HepG2 (cell line): Measurements from ENCODE around the gene DENND4C. TPM values are rescaled to one million over a fixed set of nuclear protein-coding genes. Genes with fewer than 3 reads are reported as not detected.

ENCODE experiments used
- BCL3 ChIP-seq: sonication (generic); formaldehyde crosslinking; IDR thresholded peaks from 2 replicates; pipeline ENCODE4 v1.5.1; 2020; ENCODE audit warnings: mild to moderate bottlenecking, missing genetic modification reagents, moderate library complexity
- DMAP1 ChIP-seq: IDR thresholded peaks from 2 replicates; pipeline ENCODE4 v1.6.1; 2016
- HMGXB4 ChIP-seq, 2 experiments: sonication (generic) in 1 of 2; formaldehyde crosslinking in 1 of 2; IDR thresholded peaks; 2 replicates each; pipeline versions ENCODE4 v1.4.0 to v1.6.1; 2018 to 2020; ENCODE audit warnings: missing genetic modification reagents in 2 of 2, borderline replicate concordance in 1 of 2, low read depth in 1 of 2, mild to moderate bottlenecking in 1 of 2, missing biosample characterization in 1 of 2
- JUN ChIP-seq: sonication (generic); formaldehyde crosslinking; IDR thresholded peaks from 2 replicates; pipeline ENCODE4 v1.4.0; 2020; ENCODE audit warnings: mild to moderate bottlenecking, missing genetic modification reagents
- POLR2AphosphoS2 ChIP-seq: IDR thresholded peaks from 2 replicates; pipeline ENCODE4 v1.6.1; 2011; ENCODE audit warnings: low read depth, low read length, improper control_type of control experiment
- PPARG ChIP-seq: conservative IDR thresholded peaks from 2 replicates; pipeline ENCODE4 v1.6.1; 2016; ENCODE audit warnings: missing biosample characterization, missing genetic modification reagents
- SKI ChIP-seq: fragments of 450-650 bp; IDR thresholded peaks from one replicate; pipeline ENCODE4 v1.6.1; 2018; ENCODE audit warnings: mild to moderate bottlenecking; ENCODE audit not compliant: partially characterized antibody
- SRSF9 ChIP-seq: fragments of 200-400 bp; formaldehyde crosslinking; IDR thresholded peaks from 2 replicates; pipeline ENCODE4 v1.6.1; 2018; ENCODE audit warnings: borderline replicate concordance, mild to moderate bottlenecking, low read depth, low read length; ENCODE audit not compliant: insufficient read depth, poor library complexity, severe bottlenecking
- ZNF138 ChIP-seq: sonication (generic); formaldehyde crosslinking; IDR thresholded peaks from 2 replicates; pipeline ENCODE4 v1.5.0; 2020; ENCODE audit warnings: mild to moderate bottlenecking, low read depth, missing genetic modification reagents
- ZNF383 ChIP-seq: sonication (generic); formaldehyde crosslinking; IDR thresholded peaks from 2 replicates; pipeline ENCODE4 v1.4.0; 2020; ENCODE audit warnings: missing genetic modification reagents, mild to moderate bottlenecking, borderline replicate concordance
- ZNF496 ChIP-seq: sonication (generic); formaldehyde crosslinking; IDR thresholded peaks from 2 replicates; pipeline ENCODE4 v1.8.1; 2023; ENCODE audit warnings: mild to moderate bottlenecking, moderate library complexity, missing genetic modification reagents; ENCODE audit not compliant: insufficient replicate concordance
- ZNF609 ChIP-seq: sonication (generic); formaldehyde crosslinking; IDR thresholded peaks from 2 replicates; pipeline ENCODE4 v1.4.0; 2020; ENCODE audit warnings: mild to moderate bottlenecking, missing genetic modification reagents, borderline replicate concordance
- polyA plus RNA-seq, 8 experiments: library from polyadenylated mRNA; depleted of rRNA in 3 of 8; stranded (reverse) in 7 of 8; unstranded in 1 of 8; fragments of >200 nt; fragmentation: Illumina TruSeq in 4 of 8; extraction: Trizol in 4 of 8; gene quantifications; 2 replicates each; pipeline versions ENCODE4 v1.2.1 to v1.2.3, GENCODE V29; 2011 to 2016; ENCODE audit warnings: low read depth in 4 of 8, missing spikeins in 1 of 8, mixed read lengths in 1 of 8; ENCODE audit not compliant: insufficient read depth in 1 of 8
- total RNA-seq, 5 experiments: library from RNA; depleted of rRNA; stranded (reverse); fragments of >200 nt; fragmentation: Illumina TruSeq; extraction: Trizol; gene quantifications; 2 replicates each; pipeline ENCODE4 v1.2.3, GENCODE V29; 2016; ENCODE audit warnings: low read depth in 1 of 5
- TF ChIP-seq, protein P1 (sequence below): sonication (generic); formaldehyde crosslinking; IDR thresholded peaks from 2 replicates; pipeline ENCODE4 v1.8.1; 2022; ENCODE audit warnings: low read depth, mild to moderate bottlenecking, missing genetic modification reagents
- TF ChIP-seq, protein P2 (sequence below): sonication (generic); formaldehyde crosslinking; IDR thresholded peaks from 2 replicates; pipeline ENCODE4 v1.8.0; 2022; ENCODE audit warnings: missing genetic modification reagents, mild to moderate bottlenecking, moderate library complexity, borderline replicate concordance

Gene DENND4C
- total and polyA plus RNA-seq, 2 of the 13 experiments (the other 11 are each of a cell fraction or from before 2014, with no cell fraction given), result 19.1 to 27.2 TPM

GRCh38 chr9:19229595-19230354, 718 bp upstream of the DENND4C start (continued):
- TF ChIP-seq POLR2AphosphoS2 (no peak), HMGXB4 (CRISPR knock-in tag; IDR thresholded peaks at IDR 0.05; ENCODE audit: borderline replicate concordance in 1 of 2, low read depth in 1 of 2) (0 out of 4 replicates have a peak, but pooled peaks of 1 of the 2 experiments have one; percentile 40), ZNF138 (0 out of 2 replicates have a peak, but pooled peaks have one; percentile 15), ZNF383 (CRISPR knock-in tag) (no peak), DMAP1 (CRISPR knock-in tag) (no peak), SRSF9 (no peak), SKI (no peak), BCL3 (no peak), ZNF609 (CRISPR knock-in tag) (no peak), ZNF496 (CRISPR knock-in tag) (no peak), JUN (CRISPR knock-in tag) (no peak; the same call in 1 of the 2 replicates), PPARG (CRISPR knock-in tag) (no peak)
- TF ChIP-seq, protein P1, sequence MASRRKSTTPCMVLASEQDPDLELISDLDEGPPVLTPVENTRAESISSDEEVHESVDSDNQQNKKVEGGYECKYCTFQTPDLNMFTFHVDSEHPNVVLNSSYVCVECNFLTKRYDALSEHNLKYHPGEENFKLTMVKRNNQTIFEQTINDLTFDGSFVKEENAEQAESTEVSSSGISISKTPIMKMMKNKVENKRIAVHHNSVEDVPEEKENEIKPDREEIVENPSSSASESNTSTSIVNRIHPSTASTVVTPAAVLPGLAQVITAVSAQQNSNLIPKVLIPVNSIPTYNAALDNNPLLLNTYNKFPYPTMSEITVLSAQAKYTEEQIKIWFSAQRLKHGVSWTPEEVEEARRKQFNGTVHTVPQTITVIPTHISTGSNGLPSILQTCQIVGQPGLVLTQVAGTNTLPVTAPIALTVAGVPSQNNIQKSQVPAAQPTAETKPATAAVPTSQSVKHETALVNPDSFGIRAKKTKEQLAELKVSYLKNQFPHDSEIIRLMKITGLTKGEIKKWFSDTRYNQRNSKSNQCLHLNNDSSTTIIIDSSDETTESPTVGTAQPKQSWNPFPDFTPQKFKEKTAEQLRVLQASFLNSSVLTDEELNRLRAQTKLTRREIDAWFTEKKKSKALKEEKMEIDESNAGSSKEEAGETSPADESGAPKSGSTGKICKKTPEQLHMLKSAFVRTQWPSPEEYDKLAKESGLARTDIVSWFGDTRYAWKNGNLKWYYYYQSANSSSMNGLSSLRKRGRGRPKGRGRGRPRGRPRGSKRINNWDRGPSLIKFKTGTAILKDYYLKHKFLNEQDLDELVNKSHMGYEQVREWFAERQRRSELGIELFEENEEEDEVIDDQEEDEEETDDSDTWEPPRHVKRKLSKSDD (CRISPR knock-in tag), result peak; percentile 7; the same call in 1 of the 2 replicates
- TF ChIP-seq, protein P2, sequence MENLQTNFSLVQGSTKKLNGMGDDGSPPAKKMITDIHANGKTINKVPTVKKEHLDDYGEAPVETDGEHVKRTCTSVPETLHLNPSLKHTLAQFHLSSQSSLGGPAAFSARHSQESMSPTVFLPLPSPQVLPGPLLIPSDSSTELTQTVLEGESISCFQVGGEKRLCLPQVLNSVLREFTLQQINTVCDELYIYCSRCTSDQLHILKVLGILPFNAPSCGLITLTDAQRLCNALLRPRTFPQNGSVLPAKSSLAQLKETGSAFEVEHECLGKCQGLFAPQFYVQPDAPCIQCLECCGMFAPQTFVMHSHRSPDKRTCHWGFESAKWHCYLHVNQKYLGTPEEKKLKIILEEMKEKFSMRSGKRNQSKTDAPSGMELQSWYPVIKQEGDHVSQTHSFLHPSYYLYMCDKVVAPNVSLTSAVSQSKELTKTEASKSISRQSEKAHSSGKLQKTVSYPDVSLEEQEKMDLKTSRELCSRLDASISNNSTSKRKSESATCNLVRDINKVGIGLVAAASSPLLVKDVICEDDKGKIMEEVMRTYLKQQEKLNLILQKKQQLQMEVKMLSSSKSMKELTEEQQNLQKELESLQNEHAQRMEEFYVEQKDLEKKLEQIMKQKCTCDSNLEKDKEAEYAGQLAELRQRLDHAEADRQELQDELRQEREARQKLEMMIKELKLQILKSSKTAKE (CRISPR knock-in tag), result no peak
